GM19467 (cell line): ENCODE data around the gene CASD1.

Source experiments
- ATAC-seq: cut with Tn5 transposase; IDR thresholded peaks from one replicate; pipeline ENCODE4 v1.9.1; 2021; ENCODE audit warnings: mild to moderate bottlenecking, moderate library complexity; ENCODE audit not compliant: unreplicated experiment

Gene CASD1

GRCh38 chr7:94579470-94579869 lies 69.9 kb downstream of the CASD1 start:
- ATAC-seq, result no peak

- ATAC-seq, result no peak
These were observed 71.0 kb downstream of the CASD1 start for GRCh38 chr7:94580601-94581000.

DNA sequence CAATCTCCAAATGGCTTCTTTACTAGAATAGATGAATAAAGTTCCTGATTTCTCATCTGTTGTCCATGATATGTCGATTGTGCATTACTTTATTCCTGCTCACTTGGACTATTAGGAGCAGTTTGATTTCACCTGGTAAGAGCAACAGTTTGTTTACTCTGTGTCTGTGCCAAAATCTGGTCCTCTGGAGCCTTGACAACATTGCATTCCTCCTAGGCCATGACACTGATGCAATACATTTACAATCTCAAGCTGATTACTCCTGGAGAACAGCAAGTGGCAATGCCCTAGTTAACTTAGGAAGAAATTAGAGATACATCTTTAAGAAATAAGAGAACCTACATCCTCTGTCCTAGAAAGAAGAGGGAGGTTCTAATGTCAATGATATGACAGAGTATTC lies 74.5 kb downstream of the CASD1 start:
- no peak for ATAC-seq

GRCh38 chr7:94588075-94588474 lies 78.5 kb downstream of the CASD1 start:
- no peak for ATAC-seq

GRCh38 chr7:94590526-94591162 lies 81.0 kb downstream of the CASD1 start:
- ATAC-seq, result no peak

- no peak for ATAC-seq
These were observed 81.6 kb downstream of the CASD1 start for GRCh38 chr7:94591176-94591575.

DNA sequence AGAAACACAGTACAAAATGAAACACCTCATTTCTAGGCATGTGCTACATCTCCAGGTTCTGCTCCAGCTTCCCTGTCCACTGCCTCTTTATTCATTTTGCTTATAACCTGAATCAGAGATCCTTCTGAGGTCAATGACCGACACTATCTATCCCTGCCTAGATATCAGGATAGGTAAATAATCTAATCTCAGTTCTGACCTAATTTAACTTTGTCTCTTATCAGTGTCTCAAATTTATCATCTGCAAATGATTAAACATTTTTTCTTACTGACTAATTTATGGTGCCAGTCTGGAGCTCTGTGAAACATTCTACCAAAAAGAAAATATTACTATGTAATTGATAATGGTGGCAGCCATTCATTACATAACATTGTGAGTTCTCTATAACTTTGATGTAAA lies 85.3 kb downstream of the CASD1 start:
- ATAC-seq, result no peak

DNA sequence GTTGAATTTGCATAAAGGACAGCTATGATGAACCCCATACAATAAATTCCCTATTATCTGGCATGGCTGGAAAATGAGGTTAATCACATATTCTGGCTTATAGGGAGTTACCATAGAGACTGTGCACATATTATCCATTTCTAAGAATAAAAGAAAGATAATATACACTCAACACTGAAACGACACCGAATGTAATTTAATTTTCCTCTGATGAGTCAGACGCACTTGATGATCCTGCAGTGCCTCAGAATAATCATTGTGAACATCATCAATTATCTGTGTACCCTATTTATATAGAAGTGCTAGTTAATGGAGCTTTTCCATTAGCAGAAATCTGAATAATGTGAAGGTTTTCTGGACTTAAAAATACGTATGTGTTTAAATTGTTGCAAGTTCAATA lies 86.1 kb downstream of the CASD1 start:
- no peak for ATAC-seq

DNA sequence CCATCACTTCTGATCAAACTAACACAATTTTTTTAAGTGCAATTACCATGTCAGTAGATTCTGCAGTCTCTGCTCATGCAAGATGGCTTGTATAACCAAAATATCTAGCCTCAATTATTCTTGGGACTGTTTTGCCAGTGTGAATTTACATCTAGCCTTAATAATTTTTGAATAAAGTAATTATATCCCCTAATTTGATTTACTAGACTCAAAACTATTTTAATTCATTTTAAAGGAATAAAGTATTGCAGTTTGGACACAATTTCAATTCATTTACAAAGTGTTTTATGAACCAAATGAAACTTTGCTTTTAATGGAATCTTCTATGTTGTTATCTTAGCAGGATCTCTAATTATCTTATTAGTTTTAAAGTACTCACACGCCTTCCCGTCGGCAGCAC lies 90.7 kb downstream of the CASD1 start:
- ATAC-seq, result no peak

DNA sequence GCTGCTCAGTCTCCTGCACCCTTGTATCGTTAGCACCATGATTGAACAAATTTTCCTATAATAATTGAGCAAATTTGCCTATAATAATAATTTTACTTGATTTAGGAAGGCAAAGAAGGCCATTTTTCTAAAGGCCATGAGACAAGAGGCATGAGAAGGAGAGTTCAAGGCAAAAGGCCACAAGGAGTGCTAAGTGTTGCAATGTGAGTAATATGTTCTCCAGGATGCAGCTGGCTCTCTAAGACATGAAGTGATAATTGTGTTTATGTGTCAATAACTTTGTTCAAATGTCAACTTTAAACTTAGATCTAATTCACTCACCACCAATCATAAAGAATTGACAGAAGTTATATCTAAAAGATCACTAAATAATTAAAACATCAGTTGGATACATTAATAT lies 92.6 kb downstream of the CASD1 start:
- ATAC-seq, result no peak

GRCh38 chr7:94605031-94605430 lies 95.4 kb downstream of the CASD1 start:
- ATAC-seq, result no peak
